T-helper 17 cell (primary cell): Measurements from ENCODE around the gene RPL41. TPM values are rescaled to one million over a fixed set of nuclear protein-coding genes. Genes with fewer than 3 reads are reported as not detected.
"Not testable (repeated sequence)": the region's sequence is repeated elsewhere in the genome, so short reads cannot be mapped to it uniquely, and the experiment has no call there.

Experiments used
- ATAC-seq: fragments of 150-1000 bp; cut with Tn5 transposase; 2 replicates; pipeline ENCODE4 v1.10.0; 2021; ENCODE audit warnings: mild to moderate bottlenecking, moderate library complexity
- DNase-seq, 3 donors: peaks; one replicate each; pipeline versions ENCODE4 v3.0.0 to v3.0.0-alpha.2; 2020 to 2021
- H3K9me3 ChIP-seq: one replicate; pipeline ENCODE4 v1.7.0; 2013; ENCODE audit warnings: low read length, mild to moderate bottlenecking; ENCODE audit not compliant: control insufficient read depth, poor library complexity, severe bottlenecking
- H3K27ac Mint-ChIP-seq: one replicate; pipeline ENCODE4 v1.8.0; 2022; ENCODE audit warnings: mild to moderate bottlenecking, moderate library complexity, mixed read lengths
- H3K27me3 Mint-ChIP-seq: one replicate; pipeline ENCODE4 v1.8.0; 2022; ENCODE audit warnings: mixed read lengths
- H3K36me3 Mint-ChIP-seq: one replicate; pipeline ENCODE4 v1.8.0; 2022; ENCODE audit warnings: low read depth, mixed read lengths
- H3K4me1 Mint-ChIP-seq: one replicate; pipeline ENCODE4 v1.8.0; 2022; ENCODE audit warnings: mild to moderate bottlenecking, mixed read lengths
- H3K4me3 Mint-ChIP-seq: one replicate; pipeline ENCODE4 v1.8.0; 2022; ENCODE audit warnings: mild to moderate bottlenecking, moderate library complexity, mixed read lengths
- total RNA-seq, 4 donors: library from RNA in 2 of 4; stranded (reverse) in 2 of 4; gene quantifications; one replicate each; pipeline ENCODE4 v1.2.3 and lab custom pipeline; 2022 to 2026

RPL41 gene
- total RNA-seq, 2 donors from 2014 or later = 5,484 to 5,668 TPM

DNA sequence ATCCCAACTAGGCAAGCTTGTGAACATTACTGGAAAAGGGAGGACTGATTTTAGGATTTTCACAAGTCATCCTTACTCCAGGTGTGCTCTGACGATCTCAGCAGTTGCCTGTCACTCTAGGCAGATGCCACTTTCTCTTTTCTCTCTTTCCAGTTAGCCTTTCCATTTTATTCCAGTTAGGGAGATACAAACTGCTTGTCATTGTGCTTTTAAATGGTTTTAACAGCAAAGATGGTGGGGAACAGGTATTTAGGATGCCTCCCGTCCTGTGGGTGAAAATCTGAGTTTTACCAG lies 10.9 kb upstream of the RPL41 start:
- ATAC-seq (no peak), DNase-seq (no peak)
- peak overlapping the region; percentile 100 for H3K4me3 Mint-ChIP-seq
- peaks cover 3% of the 10 kb centered on the region for H3K36me3 Mint-ChIP-seq
- no peaks in the 10 kb centered on the region for H3K9me3 ChIP-seq
- H3K27me3 Mint-ChIP-seq = no peaks in the 10 kb centered on the region
- H3K27ac Mint-ChIP-seq = peak overlapping the region; percentile 99
- H3K4me1 Mint-ChIP-seq = peaks cover 48% of the 10 kb centered on the region

- H3K4me1 Mint-ChIP-seq = peaks cover 40% of the 10 kb centered on the region
Observed at GRCh38 chr12:56107242-56107641, 9.2 kb upstream of the RPL41 start.

DNA sequence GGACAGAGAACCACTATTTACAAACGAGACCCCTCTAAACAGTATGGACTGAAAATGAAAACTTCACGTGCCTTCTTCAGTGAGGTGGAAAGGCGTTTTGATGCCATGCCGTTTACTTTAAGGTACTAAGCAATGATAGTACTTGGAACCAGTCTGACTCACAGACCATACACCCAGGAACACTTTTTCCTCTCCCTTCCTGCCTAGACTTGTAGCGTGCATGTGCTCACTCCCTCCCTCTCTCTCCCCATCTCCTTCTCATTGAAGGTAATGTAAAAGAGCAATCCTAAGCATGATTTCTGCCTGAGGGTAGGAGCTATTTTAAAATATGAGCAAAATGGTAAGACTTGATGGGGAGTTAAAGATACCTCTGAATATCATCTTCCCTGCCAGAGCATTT lies 5.9 kb upstream of the RPL41 start:
- Mint-ChIP-seq H3K27ac (no peak overlapping the region), H3K4me3 (no peak overlapping the region), H3K36me3 (peaks cover 4% of the 10 kb centered on the region), H3K4me1 (peaks cover 13% of the 10 kb centered on the region), H3K27me3 (no peaks in the 10 kb centered on the region)
- ATAC-seq (no peak), DNase-seq (no peak)
- H3K9me3 ChIP-seq = no peaks in the 10 kb centered on the region

More at GRCh38 chr12:56107242-56107641, 9.2 kb upstream of the RPL41 start:
- Mint-ChIP-seq H3K27ac (no peak overlapping the region), H3K36me3 (peaks cover 6% of the 10 kb centered on the region), H3K27me3 (no peaks in the 10 kb centered on the region), H3K4me3 (no peak overlapping the region)
- DNase-seq = no peak
- ATAC-seq = no peak
- H3K9me3 ChIP-seq = no peaks in the 10 kb centered on the region

- ATAC-seq (no peak), DNase-seq (no peak)
- H3K27me3 Mint-ChIP-seq = no peaks in the 10 kb centered on the region
- H3K4me3 Mint-ChIP-seq = no peak overlapping the region
- H3K4me1 Mint-ChIP-seq = peaks cover 25% of the 10 kb centered on the region
- peaks cover 13% of the 10 kb centered on the region for H3K36me3 Mint-ChIP-seq
- no peaks in the 10 kb centered on the region for H3K9me3 ChIP-seq
- peak overlapping the region; percentile 53 for H3K27ac Mint-ChIP-seq
Observed at GRCh38 chr12:56114084-56114483, 2.3 kb upstream of the RPL41 start.

DNA sequence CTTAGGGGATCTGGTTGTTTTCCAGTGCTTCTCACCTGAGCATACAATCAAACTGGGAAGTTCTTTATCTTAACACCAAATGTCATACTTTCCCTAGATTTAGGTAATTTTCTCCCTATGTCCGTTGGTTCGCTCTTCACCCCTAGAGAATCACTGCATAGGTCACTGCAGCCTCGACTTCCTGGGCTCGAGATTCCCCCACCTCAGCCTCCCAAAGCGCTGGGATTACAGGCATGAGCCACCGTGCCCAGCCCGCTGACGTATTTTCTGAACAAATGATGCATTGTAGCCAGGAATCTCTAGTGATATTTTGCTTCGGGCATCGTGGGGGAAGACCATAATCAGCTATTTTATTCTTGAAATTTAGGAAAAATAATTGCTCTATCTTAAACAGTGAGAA lies 1.1 kb upstream of the RPL41 start:
- no peaks in the 10 kb centered on the region for H3K9me3 ChIP-seq
- Mint-ChIP-seq H3K36me3 (peaks cover 13% of the 10 kb centered on the region), H3K4me1 (peaks cover 31% of the 10 kb centered on the region), H3K4me3 (peak overlapping the region; percentile 98), H3K27ac (peak overlapping the region; percentile 99), H3K27me3 (no peaks in the 10 kb centered on the region)
- no peak for ATAC-seq
- no peak for DNase-seq

DNA sequence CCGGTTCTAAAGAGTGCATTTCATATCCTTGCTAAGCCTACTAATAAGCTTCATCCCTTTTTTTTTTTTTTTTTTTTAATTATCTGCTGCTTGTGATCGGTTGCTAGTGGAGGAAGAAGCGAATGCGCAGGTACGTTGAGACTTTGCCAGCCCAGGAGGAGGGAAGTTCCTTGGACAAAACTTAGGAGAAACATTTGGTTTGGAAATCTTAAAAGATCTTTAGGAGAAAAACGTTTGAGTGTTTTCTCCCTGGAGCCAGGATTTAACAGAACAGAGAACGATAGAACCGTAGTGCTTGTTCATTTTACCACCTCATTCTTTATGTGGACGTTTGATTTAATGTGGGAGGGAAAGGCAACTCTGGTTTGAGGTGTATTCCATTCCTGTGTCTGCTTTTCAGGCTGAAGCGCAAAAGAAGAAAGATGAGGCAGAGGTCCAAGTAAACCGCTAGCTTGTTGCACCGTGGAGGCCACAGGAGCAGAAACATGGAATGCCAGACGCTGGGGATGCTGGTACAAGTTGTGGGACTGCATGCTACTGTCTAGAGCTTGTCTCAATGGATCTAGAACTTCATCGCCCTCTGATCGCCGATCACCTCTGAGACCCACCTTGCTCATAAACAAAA lies 761 bp downstream of the RPL41 start:
- not testable (repeated sequence) for H3K27me3 Mint-ChIP-seq, H3K36me3 Mint-ChIP-seq, H3K9me3 ChIP-seq, ATAC-seq, DNase-seq
- H3K4me1 Mint-ChIP-seq = peaks cover 31% of the 10 kb centered on the region
- H3K27ac Mint-ChIP-seq = peak overlapping the region; percentile 99
- peak overlapping the region; percentile 98 for H3K4me3 Mint-ChIP-seq

- DNase-seq = peak; percentile 85 to 94 (median 89)
- Mint-ChIP-seq H3K4me3 (peak within 1 kb of the TSS; percentile 98), H3K27ac (peak within 1 kb of the TSS; percentile 99), H3K36me3 (peaks cover 8% of the 10 kb centered on the region), H3K4me1 (peaks cover 32% of the 10 kb centered on the region), H3K27me3 (no peaks in the 10 kb centered on the region)
- no peaks in the 10 kb centered on the region for H3K9me3 ChIP-seq
- ATAC-seq = peak; percentile 81
Observed at GRCh38 chr12:56117778-56118687, 1.6 kb downstream of the RPL41 start, which contains the start of gene ZC3H10. TSS of gene ZC3H10 (plus strand) at chr12:56118266. CDS start at chr12:56120563, 2,297 bp downstream.

- Mint-ChIP-seq H3K27me3 (no peaks in the 10 kb centered on the region), H3K4me1 (peaks cover 36% of the 10 kb centered on the region), H3K4me3 (peak overlapping the region; percentile 98), H3K27ac (peak overlapping the region; percentile 99), H3K36me3 (peaks cover 8% of the 10 kb centered on the region)
- H3K9me3 ChIP-seq = no peaks in the 10 kb centered on the region
- DNase-seq (no peak), ATAC-seq (no peak)
Observed at GRCh38 chr12:56118688-56119357, 2.4 kb downstream of the RPL41 start.

DNA sequence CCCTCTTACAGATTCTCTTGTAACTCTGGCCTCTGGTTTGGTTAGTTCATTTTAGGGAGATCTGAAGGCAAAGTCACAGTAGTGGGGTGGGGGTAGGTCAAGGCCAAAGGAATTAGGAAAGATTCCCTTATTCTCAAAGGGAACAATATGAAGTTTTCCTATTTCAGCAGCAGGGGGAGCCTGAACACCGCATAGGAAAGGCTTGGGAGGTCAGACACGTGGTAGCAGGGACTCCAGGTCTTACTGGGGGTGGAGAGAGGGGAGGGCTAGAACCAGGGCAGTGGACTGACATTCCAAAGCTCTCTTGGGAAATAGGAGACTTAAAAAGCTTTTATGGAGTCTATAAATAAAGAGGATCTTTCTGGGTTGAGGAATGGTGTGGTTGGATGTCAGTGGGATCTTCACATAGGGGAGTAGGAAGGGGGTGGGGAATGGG lies 2.9 kb downstream of the RPL41 start:
- H3K4me1 Mint-ChIP-seq = peaks cover 42% of the 10 kb centered on the region
- ATAC-seq = no peak
- peak overlapping the region; percentile 98 for H3K4me3 Mint-ChIP-seq
- H3K27me3 Mint-ChIP-seq = no peaks in the 10 kb centered on the region
- peak overlapping the region; percentile 99 for H3K27ac Mint-ChIP-seq
- peaks cover 8% of the 10 kb centered on the region for H3K36me3 Mint-ChIP-seq
- DNase-seq = peak; percentile 25 to 40 (median 38)
- H3K9me3 ChIP-seq = no peaks in the 10 kb centered on the region

DNA sequence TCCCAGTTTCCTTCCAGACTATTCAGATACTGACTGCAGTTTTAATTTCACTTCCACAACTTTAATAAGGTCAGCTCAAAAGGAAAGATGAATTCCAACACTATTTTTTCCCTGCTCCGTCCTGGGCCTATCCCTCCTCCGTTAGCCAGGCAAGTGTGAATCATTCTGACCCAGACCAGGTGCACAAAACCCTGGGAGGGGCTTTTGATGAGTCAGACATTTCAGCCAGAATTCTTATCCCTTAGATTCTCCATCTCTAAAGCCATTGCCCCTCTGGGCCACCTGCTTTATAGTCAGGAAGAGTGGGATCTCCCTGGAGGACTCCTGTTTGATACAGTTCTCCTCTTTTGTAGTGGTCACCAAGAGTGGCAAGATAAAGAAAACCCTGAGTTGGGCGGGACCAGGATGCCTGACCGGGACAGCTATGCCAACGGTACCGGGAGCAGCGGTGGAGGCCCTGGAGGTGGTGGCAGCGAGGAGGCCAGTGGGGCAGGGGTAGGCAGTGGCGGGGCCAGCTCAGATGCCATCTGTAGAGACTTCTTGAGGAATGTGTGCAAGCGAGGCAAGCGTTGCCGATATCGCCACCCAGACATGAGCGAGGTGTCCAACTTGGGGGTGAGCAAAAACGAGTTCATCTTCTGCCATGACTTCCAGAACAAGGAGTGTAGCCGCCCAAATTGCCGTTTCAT lies 3.9 kb downstream of the RPL41 start:
- Mint-ChIP-seq H3K4me3 (no peak overlapping the region), H3K27ac (no peak overlapping the region), H3K27me3 (no peaks in the 10 kb centered on the region), H3K4me1 (peaks cover 43% of the 10 kb centered on the region), H3K36me3 (peaks cover 8% of the 10 kb centered on the region)
- no peak for DNase-seq
- ATAC-seq = no peak
- no peaks in the 10 kb centered on the region for H3K9me3 ChIP-seq

DNA sequence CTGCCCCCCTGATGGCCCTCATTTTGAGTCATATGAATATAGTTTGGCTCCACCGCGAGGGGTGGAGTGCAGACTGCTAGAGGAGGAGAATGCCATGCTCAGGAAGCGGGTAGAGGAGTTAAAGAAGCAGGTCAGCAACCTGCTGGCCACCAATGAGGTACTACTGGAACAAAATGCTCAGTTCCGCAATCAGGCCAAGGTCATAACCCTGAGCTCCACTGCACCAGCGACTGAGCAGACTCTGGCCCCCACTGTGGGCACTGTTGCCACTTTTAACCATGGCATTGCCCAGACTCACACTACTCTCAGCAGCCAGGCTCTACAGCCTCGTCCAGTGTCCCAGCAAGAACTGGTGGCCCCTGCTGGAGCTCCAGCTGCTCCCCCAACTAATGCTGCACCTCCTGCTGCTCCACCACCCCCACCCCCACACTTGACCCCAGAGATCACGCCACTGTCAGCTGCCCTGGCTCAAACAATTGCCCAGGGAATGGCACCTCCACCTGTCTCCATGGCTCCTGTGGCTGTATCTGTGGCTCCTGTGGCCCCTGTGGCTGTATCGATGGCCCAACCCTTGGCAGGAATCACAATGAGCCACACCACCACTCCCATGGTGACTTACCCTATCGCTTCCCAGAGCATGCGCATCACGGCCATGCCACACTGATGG lies 4.9 kb downstream of the RPL41 start:
- H3K4me3 Mint-ChIP-seq = no peak overlapping the region
- no peak for DNase-seq
- peak overlapping the region; percentile 68 for H3K27ac Mint-ChIP-seq
- H3K36me3 Mint-ChIP-seq = peaks cover 8% of the 10 kb centered on the region
- no peaks in the 10 kb centered on the region for H3K27me3 Mint-ChIP-seq
- no peaks in the 10 kb centered on the region for H3K9me3 ChIP-seq
- peaks cover 46% of the 10 kb centered on the region for H3K4me1 Mint-ChIP-seq
- no peak for ATAC-seq

- DNase-seq (no peak), ATAC-seq (no peak)
- no peaks in the 10 kb centered on the region for H3K27me3 Mint-ChIP-seq
- H3K9me3 ChIP-seq = no peaks in the 10 kb centered on the region
- H3K36me3 Mint-ChIP-seq = peaks cover 3% of the 10 kb centered on the region
- no peak overlapping the region for H3K4me3 Mint-ChIP-seq
- peaks cover 47% of the 10 kb centered on the region for H3K4me1 Mint-ChIP-seq
- peak overlapping the region; percentile 68 for H3K27ac Mint-ChIP-seq
Observed at GRCh38 chr12:56122637-56123036, 6.2 kb downstream of the RPL41 start.
